Measurements from ENCODE around the gene MYL4. TPM values are rescaled to one million over a fixed set of nuclear protein-coding genes. Genes with fewer than 3 reads are reported as not detected.
"Not testable (repeated sequence)": the region's sequence is repeated elsewhere in the genome, so short reads cannot be mapped to it uniquely, and the experiment has no call there.

The MYL4 gene
- total RNA-seq, 1 donor from 2014 or later, result 113 TPM

DNA sequence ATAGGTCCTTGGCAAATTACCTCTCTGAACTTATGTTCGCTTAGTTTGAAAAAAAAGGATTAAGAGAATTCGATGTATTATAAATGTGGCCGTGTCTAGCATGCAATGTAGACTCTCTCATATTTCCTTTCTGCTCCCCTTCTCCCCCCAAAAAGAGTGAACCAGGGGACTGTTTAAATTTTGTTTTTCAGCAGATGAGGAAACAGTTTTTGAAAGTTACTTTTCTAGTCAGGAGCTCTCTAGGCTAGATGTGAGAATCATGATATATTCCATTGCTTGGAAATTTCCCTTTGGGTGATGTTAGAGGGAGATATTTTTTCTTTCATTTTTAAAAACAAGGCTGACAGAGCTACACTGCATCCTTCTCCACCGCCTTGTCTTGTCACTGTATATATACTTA lies 18.9 kb upstream of the MYL4 start:
- intact Hi-C loops (cut with DNase I), result no loop called here

DNA sequence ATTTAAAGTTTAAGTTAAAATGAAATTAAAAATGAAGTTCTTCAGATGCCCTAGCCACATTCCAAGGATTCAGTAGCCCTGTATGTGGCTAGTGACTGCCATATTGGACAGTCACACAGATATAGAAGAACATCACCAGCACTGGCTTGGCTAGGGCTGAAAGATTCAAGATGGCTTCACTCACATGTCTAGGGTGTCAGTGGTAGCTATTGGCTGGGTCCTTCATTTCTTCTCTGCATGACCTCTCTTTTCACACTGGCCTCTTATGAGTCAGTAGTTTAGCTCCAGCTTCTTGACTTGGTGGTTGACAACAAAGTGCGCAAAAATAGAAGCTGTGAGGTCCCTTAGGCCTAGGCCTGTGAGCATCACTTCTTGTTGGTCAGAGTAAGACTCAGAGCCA lies 18.4 kb upstream of the MYL4 start:
- no peak for DNase-seq (ENCODE audit: low spot score)
- intact Hi-C loops (cut with DNase I), result no loop called here

More for the DNA sequence above, 18.9 kb upstream of the MYL4 start:
- no peak for DNase-seq (ENCODE audit: low spot score)

DNA sequence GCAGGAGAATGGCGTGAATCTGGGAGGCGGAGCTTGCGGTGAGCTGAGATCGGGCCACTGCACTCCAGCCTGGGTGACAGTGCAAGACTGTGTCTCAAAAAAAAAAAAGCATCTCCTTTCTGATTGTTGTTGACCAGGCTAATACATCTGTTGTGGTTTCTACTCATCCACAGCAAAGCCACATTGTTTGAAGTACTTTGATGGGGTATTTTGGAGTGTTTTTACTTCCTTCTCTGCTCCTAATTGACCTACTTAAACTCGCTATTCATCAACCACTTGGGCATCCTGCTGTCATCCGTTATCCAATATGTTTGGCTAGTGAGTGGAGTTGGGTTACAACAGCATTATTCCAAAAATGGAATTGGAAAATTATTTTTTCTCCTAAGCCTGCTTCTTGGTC lies 16.6 kb upstream of the MYL4 start:
- intact Hi-C loops (cut with DNase I), result no loop called here
- no peak for DNase-seq (ENCODE audit: low spot score)

GRCh38 chr17:47193931-47194511 lies 15.1 kb upstream of the MYL4 start:
- no peak for DNase-seq (ENCODE audit: low spot score)
- intact Hi-C loops (cut with DNase I), result no loop called here

- intact Hi-C loops (cut with DNase I), result no loop called here
- no peak for DNase-seq (ENCODE audit: low spot score)
Observed at GRCh38 chr17:47197821-47198220, 11.3 kb upstream of the MYL4 start.

DNA sequence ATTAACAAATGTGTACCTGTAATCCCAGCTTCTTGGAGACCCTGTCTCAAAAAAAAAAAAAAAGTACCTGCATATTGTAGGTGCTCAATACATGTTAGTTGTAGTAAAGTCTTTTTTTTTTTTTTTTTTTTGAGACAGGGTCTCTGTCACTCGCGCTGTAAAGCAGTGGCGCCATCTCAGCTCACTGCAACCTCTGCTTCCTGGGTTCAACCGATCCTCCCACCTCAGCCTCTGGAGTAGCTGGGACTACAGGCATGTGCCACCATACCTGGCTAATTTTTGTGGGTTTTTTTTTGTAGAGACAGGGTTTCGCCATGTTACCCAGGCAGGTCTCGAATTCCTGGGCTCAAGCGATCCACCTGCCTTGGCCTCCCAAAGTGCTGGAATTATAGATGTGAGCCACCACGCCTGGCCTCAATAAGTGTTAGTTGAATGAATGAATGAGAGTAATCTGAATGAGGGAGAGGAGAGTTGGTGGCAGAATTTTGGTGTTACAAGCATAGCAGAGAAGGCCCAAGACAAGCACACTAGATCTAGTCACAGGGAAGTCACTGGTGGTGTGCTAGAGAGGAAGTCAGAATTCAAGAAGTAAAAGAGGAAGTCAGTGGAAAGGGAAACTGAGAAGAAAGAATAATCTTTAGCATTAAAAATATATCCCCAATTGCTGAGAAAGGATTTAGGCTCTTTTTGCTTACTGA lies 9.4 kb upstream of the MYL4 start:
- intact Hi-C loops (cut with DNase I), result no loop called here
- no peak for DNase-seq (ENCODE audit: low spot score)

- intact Hi-C loops (cut with DNase I), result no loop called here
- DNase-seq (ENCODE audit: low spot score), result no peak
Observed at GRCh38 chr17:47200325-47200664, 8.9 kb upstream of the MYL4 start.

DNA sequence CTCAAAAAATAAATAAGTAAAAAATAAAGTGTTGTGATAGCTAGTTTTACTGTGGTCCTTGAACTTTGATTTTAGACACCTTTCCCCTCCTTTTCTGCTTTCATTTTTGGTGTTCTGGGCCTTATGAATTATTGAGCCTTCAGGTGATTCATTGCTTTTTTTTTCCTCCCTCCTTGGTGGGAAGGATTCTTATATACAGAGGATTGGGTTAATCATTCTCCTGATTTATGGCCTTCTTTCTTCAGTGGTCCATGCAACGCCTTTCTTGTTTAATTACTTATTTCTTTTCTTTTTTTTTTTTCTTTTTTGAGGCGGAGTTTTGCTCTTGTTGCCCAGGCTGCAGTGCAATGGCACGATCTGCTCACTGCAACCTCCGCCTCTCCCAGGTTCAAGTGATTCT lies 8.0 kb upstream of the MYL4 start:
- intact Hi-C loops (cut with DNase I), result no loop called here
- DNase-seq (ENCODE audit: low spot score), result no peak

DNA sequence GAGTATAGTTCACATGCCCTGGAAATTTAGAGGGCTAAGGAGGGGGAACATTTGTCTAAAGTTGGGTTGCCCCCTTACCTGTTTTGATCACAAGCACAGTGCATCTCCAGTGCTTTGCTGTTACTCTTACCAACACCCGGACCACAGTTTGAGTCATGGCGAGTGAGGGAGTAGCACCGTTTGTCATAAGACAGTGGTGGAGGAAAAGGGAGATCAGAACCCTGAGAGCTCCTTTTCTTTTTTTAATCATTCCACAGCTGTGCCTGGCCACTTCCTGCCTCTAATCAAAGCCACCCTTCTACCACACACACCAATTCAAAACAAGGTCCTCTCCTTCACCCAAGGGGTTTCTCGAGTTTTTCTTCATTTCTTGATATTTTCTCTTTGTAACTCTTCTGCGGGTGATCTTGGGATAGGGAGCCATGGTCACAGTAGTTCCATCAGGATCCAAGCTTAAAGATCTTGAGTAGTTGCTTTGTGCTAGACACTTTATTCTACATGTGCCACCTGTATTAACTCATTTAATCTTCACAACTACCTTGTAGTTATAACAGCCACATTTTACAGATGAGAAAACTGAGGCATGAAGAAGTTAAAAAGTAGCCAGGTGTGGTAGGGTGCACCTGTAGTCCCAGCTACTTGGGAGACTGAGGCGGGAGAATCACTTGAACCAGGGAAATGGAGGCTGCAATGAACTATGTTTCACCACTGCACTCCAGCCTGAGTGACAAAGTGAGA lies 5.0 kb upstream of the MYL4 start:
- intact Hi-C loops (cut with DNase I), result no loop called here
- DNase-seq (ENCODE audit: low spot score), result no peak

GRCh38 chr17:47204722-47205418 lies 4.3 kb upstream of the MYL4 start:
- intact Hi-C loops (cut with DNase I), result no loop called here
- DNase-seq (ENCODE audit: low spot score), result no peak

DNA sequence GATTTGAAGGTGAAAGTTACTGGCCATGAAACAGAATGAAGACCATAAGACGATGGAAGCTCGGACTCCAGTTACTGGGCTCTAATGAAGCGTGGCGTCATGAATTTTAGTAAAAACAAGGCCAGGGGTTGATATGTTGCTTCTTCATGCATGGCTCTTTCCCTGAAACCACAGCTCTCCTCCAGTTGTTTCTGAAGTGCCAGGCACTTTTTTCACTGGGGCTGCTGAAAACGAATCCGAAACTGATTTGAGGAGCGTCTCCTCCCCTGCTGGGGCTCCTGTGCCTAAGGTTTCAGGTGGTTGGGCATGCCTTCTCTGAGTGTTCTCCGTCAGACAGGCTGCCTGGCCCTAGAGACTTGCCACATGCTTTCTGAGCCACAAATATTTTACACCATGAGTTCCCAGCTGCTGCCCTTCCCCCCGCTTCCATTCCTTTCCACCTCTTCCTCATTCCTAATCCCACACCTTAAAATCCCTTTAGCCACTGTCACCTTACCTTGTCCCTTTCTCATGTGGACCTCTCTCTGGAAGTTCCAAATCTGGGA lies 3.7 kb upstream of the MYL4 start:
- DNase-seq (ENCODE audit: low spot score), result no peak
- intact Hi-C loops (cut with DNase I), result no loop called here

GRCh38 chr17:47207143-47208067 lies 1.7 kb upstream of the MYL4 start:
- no peak for DNase-seq (ENCODE audit: low spot score)
- intact Hi-C loops (cut with DNase I), result no loop called here

GRCh38 chr17:47209499-47209898 lies 351 bp downstream of the MYL4 start:
- DNase-seq (ENCODE audit: low spot score), result no peak
- intact Hi-C loops (cut with DNase I), result no loop called here

DNA sequence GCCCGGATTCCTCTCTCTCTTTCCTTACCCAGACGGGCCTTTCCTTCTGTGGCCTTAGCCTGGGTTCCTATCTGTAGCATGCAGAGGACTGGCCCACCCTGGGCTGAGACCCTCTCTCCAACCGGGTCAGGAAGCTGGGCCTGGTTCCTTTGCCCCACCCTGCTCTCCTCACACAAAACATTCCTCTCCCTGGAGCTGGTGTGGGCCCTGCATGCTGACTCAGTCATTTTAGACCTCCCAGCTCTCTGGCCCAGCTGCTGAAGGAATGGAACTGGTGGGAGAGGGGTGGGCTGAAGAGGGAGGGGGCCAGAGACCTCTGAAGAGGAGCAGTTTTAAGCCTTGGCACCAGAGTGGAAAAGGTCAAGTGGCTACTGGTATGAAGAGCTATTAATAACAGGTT lies 957 bp downstream of the MYL4 start:
- intact Hi-C loops (cut with DNase I), result no loop called here

DNA sequence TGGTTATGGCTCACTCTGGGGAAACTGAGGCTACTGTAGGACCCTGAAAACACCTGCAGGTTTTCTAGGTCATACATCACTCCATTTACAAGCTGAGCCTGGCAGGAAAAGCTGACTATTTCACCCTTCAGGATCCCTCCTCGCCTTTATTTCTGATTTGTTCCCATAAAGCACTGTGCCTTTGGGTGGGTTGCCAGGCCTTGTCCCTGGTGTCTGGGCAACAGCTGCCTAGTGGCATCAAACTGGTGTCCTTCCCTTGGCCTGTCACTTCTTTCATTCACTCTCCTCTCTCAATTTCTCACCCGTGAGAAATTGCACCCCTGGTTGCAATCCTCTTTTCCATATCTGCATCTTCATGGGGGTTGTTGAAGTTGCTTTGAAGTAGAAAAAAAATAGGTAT lies 1.6 kb downstream of the MYL4 start:
- DNase-seq (ENCODE audit: low spot score), result no peak
- intact Hi-C loops (cut with DNase I), result no loop called here

More for the DNA sequence above, 957 bp downstream of the MYL4 start:
- DNase-seq (ENCODE audit: low spot score), result no peak

GRCh38 chr17:47212458-47212857 lies 3.3 kb downstream of the MYL4 start:
- no peak for DNase-seq (ENCODE audit: low spot score)
- intact Hi-C loops (cut with DNase I), result no loop called here

DNA sequence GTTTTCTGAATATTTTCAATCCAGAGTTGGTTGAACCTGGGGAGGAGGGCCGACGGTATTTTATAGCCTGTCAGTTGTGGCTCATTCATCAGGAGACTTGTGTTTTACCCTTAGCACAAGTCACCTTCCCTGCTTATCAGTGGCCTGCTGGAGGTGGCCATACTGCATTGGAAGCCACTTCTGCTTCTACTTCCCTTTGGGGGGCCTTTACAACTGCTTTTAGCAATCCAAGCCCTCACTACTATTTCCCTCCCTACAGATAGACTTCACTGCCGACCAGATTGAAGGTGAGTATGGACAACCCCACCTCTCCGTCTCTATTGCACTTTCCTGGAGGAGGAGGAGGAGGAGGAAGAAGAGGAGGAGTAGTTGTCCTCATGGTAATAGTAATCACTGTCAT lies 4.4 kb downstream of the MYL4 start:
- intact Hi-C loops (cut with DNase I), result no loop called here

DNA sequence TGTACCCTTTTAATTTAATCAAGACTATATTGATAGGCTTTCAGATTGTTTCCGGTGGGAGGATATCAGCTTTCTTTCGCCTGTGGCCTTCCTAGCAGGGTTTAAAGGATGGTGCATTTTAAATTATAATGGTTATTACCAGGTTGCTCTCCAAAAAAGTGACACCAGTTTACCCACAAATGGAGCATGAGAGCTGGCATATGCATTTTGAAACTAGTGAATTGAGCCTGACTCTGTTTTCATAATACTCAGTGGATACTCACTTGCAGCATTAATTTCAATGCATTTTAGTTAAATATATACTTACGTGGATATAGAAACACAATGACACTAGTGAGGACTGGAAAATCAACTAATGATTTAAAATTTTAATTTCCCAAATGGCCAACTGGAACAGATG lies 5.8 kb downstream of the MYL4 start:
- DNase-seq (ENCODE audit: low spot score), result no peak
- intact Hi-C loops (cut with DNase I), result no loop called here

More for the DNA sequence above, 4.4 kb downstream of the MYL4 start:
- DNase-seq (ENCODE audit: low spot score), result no peak

DNA sequence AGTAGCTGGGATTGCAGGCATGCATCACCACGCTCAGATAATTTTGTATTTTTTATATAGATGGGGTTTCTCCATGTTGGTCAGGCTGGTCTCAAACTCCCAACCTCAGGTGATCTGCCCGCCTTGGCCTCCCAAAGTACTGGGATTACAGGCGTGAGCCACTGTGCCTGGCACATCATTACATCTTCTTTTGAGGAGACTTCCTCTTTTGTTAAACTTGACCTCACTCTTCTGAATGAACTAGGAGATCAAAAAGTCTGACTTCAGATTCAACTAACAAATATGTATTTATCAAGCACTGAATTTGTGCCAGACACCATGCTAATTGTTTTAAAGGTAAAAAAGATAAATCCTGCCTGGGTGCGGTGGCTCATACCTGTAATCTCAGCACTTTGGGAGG lies 7.7 kb downstream of the MYL4 start:
- intact Hi-C loops (cut with DNase I); DNase-seq (ENCODE audit: low spot score): not testable (repeated sequence)

All from cardiac septum (tissue), 1 donor.